HepG2 (cell line): ENCODE measurements around the gene TAAR5. TPM values are rescaled to one million over a fixed set of nuclear protein-coding genes. Genes with fewer than 3 reads are reported as not detected.
"Not testable (repeated sequence)": the region's sequence is repeated elsewhere in the genome, so short reads cannot be mapped to it uniquely, and the experiment has no call there.

Experiments
- ATAC-seq: fragments of 200-7000 bp; cut with Tn5 transposase; 3 replicates; pipeline ENCODE4 v1.9.1; 2020; ENCODE audit warnings: mild to moderate bottlenecking, moderate library complexity
- BruUV-seq: library from RNA; stranded (reverse); fragments of 400-500 nt; replicated peaks from 2 replicates; lab custom pipeline; 2021; lab: Mats Ljungman, UMichigan
- CTCF ChIA-PET: fragments of 300-600 bp; formaldehyde crosslinking; extraction: SDS; loops from one replicate; lab custom pipeline; 2021; ENCODE audit warnings: low total read pairs, inconsistent platforms, low intra/inter-chr PET ratio; lab: Yijun Ruan, JAX
- POLR2A ChIA-PET: fragments of 350-600 bp; sonication (Branson Sonifier 250); formaldehyde crosslinking; loops from one replicate; lab custom pipeline; 2020; ENCODE audit warnings: antibody characterized with exemption, inconsistent platforms; lab: Yijun Ruan, JAX
- DNase-seq: peaks from one replicate; pipeline ENCODE4 v3.0.0-alpha.2; 2015; ENCODE audit warnings: low spot score
- FAIRE-seq: peaks from 3 replicates; lab custom pipeline; 2011; peaks lifted over from hg19 to GRCh38; lab: Jason Lieb, UNC
- H2AFZ ChIP-seq: one replicate; pipeline ENCODE4 v1.6.1; 2011; ENCODE audit warnings: low read length, inconsistent platforms
- H3K27ac ChIP-seq: fragments of 300-600 bp; 3 replicates; pipeline ENCODE4 v1.8.0; 2011; ENCODE audit warnings: mixed run types, mild to moderate bottlenecking, mixed read lengths, low read length, inconsistent platforms; ENCODE audit not compliant: insufficient read depth; ENCODE audit errors: extremely low read length
- H3K27me3 ChIP-seq, 2 experiments: fragments of 200-600 bp in 1 of 2; 2 replicates in 1 of 2; 3 replicates in 1 of 2; pipeline versions ENCODE4 v1.6.0 to v1.8.0; 2011; ENCODE audit warnings: low read length in 2 of 2, mild to moderate bottlenecking in 2 of 2, moderate library complexity in 2 of 2, inconsistent platforms in 1 of 2; ENCODE audit not compliant: insufficient read depth in 2 of 2, control insufficient read depth in 1 of 2
- H3K36me3 ChIP-seq, 2 experiments: fragments of 200-600 bp in 1 of 2; replicated peaks in 1 of 2; 2 replicates in 1 of 2; 3 replicates in 1 of 2; pipeline versions ENCODE4 v1.5.1 to v1.8.0; 2011; ENCODE audit warnings: low read length in 2 of 2, inconsistent platforms in 1 of 2; ENCODE audit not compliant: insufficient read depth in 2 of 2, control insufficient read depth in 1 of 2
- H3K4me1 ChIP-seq: 2 replicates; pipeline ENCODE4 v1.5.1; 2012; ENCODE audit warnings: low read length, inconsistent platforms; ENCODE audit not compliant: insufficient read depth
- H3K4me2 ChIP-seq: 2 replicates; pipeline ENCODE4 v1.6.0; 2011; ENCODE audit warnings: low read depth, low read length, inconsistent platforms
- H3K4me3 ChIP-seq, 3 experiments: fragments of 200-600 bp in 1 of 3; sonication (generic), shearing (Covaris generic) in 1 of 3; replicated peaks in 1 of 3; 2 replicates each; pipeline ENCODE4 v1.5.1; 2011 to 2016; ENCODE audit warnings: low read length in 3 of 3, inconsistent platforms in 2 of 3, low read depth in 2 of 3, mild to moderate bottlenecking in 2 of 3, control low read depth in 1 of 3, mixed read lengths in 1 of 3; ENCODE audit not compliant: insufficient read depth in 1 of 3
- H3K79me2 ChIP-seq: one replicate; pipeline ENCODE4 v1.6.1; 2011; ENCODE audit warnings: low read length, inconsistent platforms; ENCODE audit not compliant: insufficient read depth
- H3K9ac ChIP-seq: 2 replicates; pipeline ENCODE4 v1.6.0; 2011; ENCODE audit warnings: mild to moderate bottlenecking, low read depth, low read length, inconsistent platforms; ENCODE audit not compliant: insufficient read depth
- H3K9me3 ChIP-seq: 2 replicates; pipeline ENCODE4 v1.5.1; 2012; ENCODE audit warnings: mild to moderate bottlenecking, low read length
- H4K20me1 ChIP-seq: 2 replicates; pipeline ENCODE4 v1.6.0; 2011; ENCODE audit warnings: inconsistent platforms, mild to moderate bottlenecking, low read length, moderate library complexity; ENCODE audit not compliant: insufficient read depth
- SP140L ChIP-seq: sonication (generic); formaldehyde crosslinking; IDR thresholded peaks from 2 replicates; pipeline ENCODE4 v1.4.0; 2020; ENCODE audit warnings: missing genetic modification reagents, borderline replicate concordance
- WGBS: methylation state at CpG from one replicate; pipeline ENCODE4 v1.1.6; 2017; ENCODE audit warnings: low lambda C conversion rate; 5-methylcytosine and 5-hydroxymethylcytosine counted together
- in situ Hi-C: cut with HindIII; loops from 2 replicates; pipeline ENCODE4 v1.10.0; 2017; ENCODE audit warnings: low pct_unique_long_range_greater_than_20kb; ENCODE audit not compliant: extremely low pct_ligation_motif_present
- intact Hi-C: fragments of 100-400 bp; cut with micrococcal nuclease; formaldehyde crosslinking; loops from one replicate; pipeline ENCODE4 v1.10.0; 2022; ENCODE audit not compliant: unreplicated experiment
- polyA plus RNA-seq, 8 experiments: library from polyadenylated mRNA; depleted of rRNA in 3 of 8; stranded (reverse) in 7 of 8; unstranded in 1 of 8; fragments of >200 nt; fragmentation: Illumina TruSeq in 4 of 8; extraction: Trizol in 4 of 8; gene quantifications; 2 replicates each; pipeline versions ENCODE4 v1.2.1 to v1.2.3, GENCODE V29; 2011 to 2016; ENCODE audit warnings: low read depth in 4 of 8, missing spikeins in 1 of 8, mixed read lengths in 1 of 8; ENCODE audit not compliant: insufficient read depth in 1 of 8
- total RNA-seq, 5 experiments: library from RNA; depleted of rRNA; stranded (reverse); fragments of >200 nt; fragmentation: Illumina TruSeq; extraction: Trizol; gene quantifications; 2 replicates each; pipeline ENCODE4 v1.2.3, GENCODE V29; 2016; ENCODE audit warnings: low read depth in 1 of 5
- TF ChIP-seq, protein P1 (sequence below): fragments of 450-650 bp; IDR thresholded peaks from 2 replicates; pipeline ENCODE4 v1.6.1; 2016

Gene TAAR5
- total and polyA plus RNA-seq, 2 of the 13 experiments (the other 11 are each of a cell fraction or from before 2014, with no cell fraction given) = not detected

- no TSS peak for BruUV-seq
- Histone ChIP-seq H3K79me2 (no peaks in the 10 kb centered on the region), H3K4me3 (no peak overlapping the region), H2AFZ (no peak overlapping the region), H4K20me1 (no peaks in the 10 kb centered on the region), H3K27ac (no peak overlapping the region), H3K9ac (no peak overlapping the region), H3K4me2 (no peak overlapping the region), H3K27me3 (no peaks in the 10 kb centered on the region; a peak in 1 of 5 replicates)
- ATAC-seq = no peak
- POLR2A ChIA-PET = no interaction called here
- WGBS = 29% methylated on average over 6 of the region's 6 CpGs
- in situ Hi-C loops (no loop called here), intact Hi-C loops (no loop called here)
- FAIRE-seq = no peak
- no peak for DNase-seq
- TF ChIP-seq, protein P1, sequence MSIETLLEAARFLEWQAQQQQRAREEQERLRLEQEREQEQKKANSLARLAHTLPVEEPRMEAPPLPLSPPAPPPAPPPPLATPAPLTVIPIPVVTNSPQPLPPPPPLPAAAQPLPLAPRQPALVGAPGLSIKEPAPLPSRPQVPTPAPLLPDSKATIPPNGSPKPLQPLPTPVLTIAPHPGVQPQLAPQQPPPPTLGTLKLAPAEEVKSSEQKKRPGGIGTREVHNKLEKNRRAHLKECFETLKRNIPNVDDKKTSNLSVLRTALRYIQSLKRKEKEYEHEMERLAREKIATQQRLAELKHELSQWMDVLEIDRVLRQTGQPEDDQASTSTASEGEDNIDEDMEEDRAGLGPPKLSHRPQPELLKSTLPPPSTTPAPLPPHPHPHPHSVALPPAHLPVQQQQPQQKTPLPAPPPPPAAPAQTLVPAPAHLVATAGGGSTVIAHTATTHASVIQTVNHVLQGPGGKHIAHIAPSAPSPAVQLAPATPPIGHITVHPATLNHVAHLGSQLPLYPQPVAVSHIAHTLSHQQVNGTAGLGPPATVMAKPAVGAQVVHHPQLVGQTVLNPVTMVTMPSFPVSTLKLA = peak; percentile 21; the same call in 1 of the 2 replicates
- no peak for TF ChIP-seq SP140L (CRISPR knock-in tag)
- TF ChIP-seq, all 625 proteins: peak for 1
- CTCF ChIA-PET = no interaction called here
- H3K4me1 ChIP-seq = no peaks in the 10 kb centered on the region
- H3K36me3 ChIP-seq = no peaks in the 10 kb centered on the region
- no peaks in the 10 kb centered on the region for H3K9me3 ChIP-seq
Observed at GRCh38 chr6:132566404-132566803, 23.1 kb downstream of the TAAR5 start.

DNA sequence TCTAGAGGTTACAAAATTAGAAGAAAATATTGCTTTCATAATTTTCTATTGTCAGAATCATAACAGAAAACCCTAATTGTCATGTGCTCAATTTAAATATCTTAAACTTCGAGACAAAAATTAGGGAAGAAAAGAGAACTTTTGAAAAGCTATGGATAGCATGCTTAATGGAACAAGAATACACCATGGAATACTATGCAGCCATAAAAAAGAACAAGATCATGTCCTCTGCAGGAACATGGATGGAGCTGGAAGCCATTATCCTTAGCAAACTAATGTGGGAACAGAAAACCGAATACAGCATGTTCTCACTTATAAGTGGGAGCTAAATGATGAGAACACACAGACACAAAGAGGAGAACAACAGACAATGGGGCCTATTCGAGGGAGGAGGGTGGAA lies 29.5 kb downstream of the TAAR5 start:
- H4K20me1 ChIP-seq, CTCF ChIA-PET, DNase-seq, H3K4me1 ChIP-seq, H2AFZ ChIP-seq, H3K79me2 ChIP-seq, H3K27ac ChIP-seq, H3K36me3 ChIP-seq, H3K27me3 ChIP-seq, BruUV-seq, H3K9me3 ChIP-seq, in situ Hi-C loops, H3K4me3 ChIP-seq, intact Hi-C loops, H3K9ac ChIP-seq, ATAC-seq, FAIRE-seq, H3K4me2 ChIP-seq, POLR2A ChIA-PET: not testable (repeated sequence)
- 2% methylated on average over 3 of the region's 3 CpGs for WGBS
